Measurements from ENCODE around the gene SCAND1. TPM values are rescaled to one million over a fixed set of nuclear protein-coding genes. Genes with fewer than 3 reads are reported as not detected.

SCAND1 gene
- polyA plus RNA-seq, 3 donors: 43.6 to 227 (median 160) TPM

DNA sequence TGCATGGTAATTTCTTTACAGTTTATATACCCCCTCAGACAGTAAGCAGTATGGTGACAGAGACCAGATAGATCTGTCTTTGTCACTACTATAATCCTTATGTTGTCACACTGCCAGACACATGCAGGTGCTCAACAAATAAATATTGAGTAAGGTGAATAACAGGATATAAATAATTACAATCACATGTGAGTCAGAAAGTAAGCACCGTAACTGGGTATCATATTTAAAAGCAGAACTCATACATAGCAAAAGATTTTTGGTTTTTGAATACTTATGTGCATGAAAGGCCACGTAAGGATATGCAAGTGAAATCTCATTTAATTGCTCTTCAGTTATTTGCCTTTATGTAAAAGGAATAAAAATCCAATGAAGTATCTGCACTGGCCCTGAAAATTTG, 31.5 kb upstream of the SCAND1 start:
- H3K27me3 ChIP-seq (ENCODE audit: control insufficient read depth in 2 of 2, insufficient read depth in 2 of 2, low read length in 2 of 2): no peaks in the 10 kb centered on the region
- TF ChIP-seq, protein P1, sequence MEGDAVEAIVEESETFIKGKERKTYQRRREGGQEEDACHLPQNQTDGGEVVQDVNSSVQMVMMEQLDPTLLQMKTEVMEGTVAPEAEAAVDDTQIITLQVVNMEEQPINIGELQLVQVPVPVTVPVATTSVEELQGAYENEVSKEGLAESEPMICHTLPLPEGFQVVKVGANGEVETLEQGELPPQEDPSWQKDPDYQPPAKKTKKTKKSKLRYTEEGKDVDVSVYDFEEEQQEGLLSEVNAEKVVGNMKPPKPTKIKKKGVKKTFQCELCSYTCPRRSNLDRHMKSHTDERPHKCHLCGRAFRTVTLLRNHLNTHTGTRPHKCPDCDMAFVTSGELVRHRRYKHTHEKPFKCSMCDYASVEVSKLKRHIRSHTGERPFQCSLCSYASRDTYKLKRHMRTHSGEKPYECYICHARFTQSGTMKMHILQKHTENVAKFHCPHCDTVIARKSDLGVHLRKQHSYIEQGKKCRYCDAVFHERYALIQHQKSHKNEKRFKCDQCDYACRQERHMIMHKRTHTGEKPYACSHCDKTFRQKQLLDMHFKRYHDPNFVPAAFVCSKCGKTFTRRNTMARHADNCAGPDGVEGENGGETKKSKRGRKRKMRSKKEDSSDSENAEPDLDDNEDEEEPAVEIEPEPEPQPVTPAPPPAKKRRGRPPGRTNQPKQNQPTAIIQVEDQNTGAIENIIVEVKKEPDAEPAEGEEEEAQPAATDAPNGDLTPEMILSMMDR (IDR thresholded peaks at IDR 0.05): no peak
- H3K4me3 ChIP-seq (replicated peaks in 1 of 3; ENCODE audit: low read depth in 2 of 3, low read length in 3 of 3): no peak overlapping the region
- H3K27ac ChIP-seq (ENCODE audit: low read depth in 1 of 2, low read length in 2 of 2): no peak overlapping the region
- peaks cover 0 to 3% (median 0%) of the 10 kb centered on the region in 7 donors for H3K9me3 Mint-ChIP-seq
- no peak overlapping the region for H2AFZ ChIP-seq (ENCODE audit: insufficient read depth, low read depth, low read length, poor library complexity, severe bottlenecking)
- no peak overlapping the region for H3K27ac Mint-ChIP-seq
- no peaks in the 10 kb centered on the region for H3K36me3 ChIP-seq (replicated peaks in 1 of 2; ENCODE audit: control insufficient read depth in 1 of 2, insufficient read depth in 2 of 2, low read length in 2 of 2)
- peaks cover 18% of the 10 kb centered on the region for H3K4me1 Mint-ChIP-seq
- H3K36me3 Mint-ChIP-seq: no peaks in the 10 kb centered on the region
- WGBS (ENCODE audit: insufficient coverage): 86% methylated on average over 1 of the region's 2 CpGs
- H3K4me2 ChIP-seq (replicated peaks; ENCODE audit: extremely low read depth, low read length, poor library complexity, severe bottlenecking): no peak overlapping the region
- no peak for DNase-seq
- no peaks in the 10 kb centered on the region for H3K79me2 ChIP-seq (ENCODE audit: insufficient read depth, low read length)
- peaks cover 7 to 13% (median 10%) of the 10 kb centered on the region in 3 donors for H3K27me3 Mint-ChIP-seq (ENCODE audit: low read depth in 3 of 3)
- no peak overlapping the region for H3K9ac ChIP-seq (ENCODE audit: insufficient read depth, low read length, poor library complexity, severe bottlenecking)
- H3K4me3 Mint-ChIP-seq: no peak overlapping the region
- H3K9me3 ChIP-seq (replicated peaks in 1 of 2; ENCODE audit: control insufficient read depth in 1 of 2, insufficient read depth in 1 of 2, low read length in 2 of 2): no peaks in the 10 kb centered on the region
- no peaks in the 10 kb centered on the region for H4K20me1 ChIP-seq (ENCODE audit: insufficient read depth, low read length)
- intact Hi-C loops (cut with micrococcal nuclease): no loop called here
- H3K4me1 ChIP-seq (ENCODE audit: control insufficient read depth in 1 of 2, insufficient read depth in 2 of 2, low read length in 2 of 2): peaks cover 8 to 17% of the 10 kb centered on the region in 2 donors

DNA sequence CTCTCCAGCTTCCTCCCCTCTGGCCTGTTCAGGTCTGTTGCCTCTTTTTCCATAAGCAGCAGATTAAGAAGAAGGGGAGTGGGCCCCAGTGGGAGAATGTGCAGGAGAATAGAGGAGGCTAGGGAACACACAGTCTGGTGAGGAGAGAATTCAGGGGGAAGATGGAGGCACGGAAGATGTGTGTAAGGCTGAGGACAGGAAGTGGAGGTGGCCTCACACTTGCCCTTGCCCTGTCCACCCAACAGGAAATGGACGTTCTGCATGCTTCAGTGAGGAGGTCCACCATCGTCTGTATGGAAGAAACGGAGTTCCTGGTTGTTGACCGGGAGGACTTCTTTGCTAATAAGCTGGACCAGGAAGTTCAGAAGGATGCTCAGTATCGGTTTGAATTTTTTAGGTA, 30.1 kb upstream of the SCAND1 start:
- no peak for DNase-seq
- Histone ChIP-seq H3K36me3 (replicated peaks in 1 of 2; ENCODE audit: control insufficient read depth in 1 of 2, insufficient read depth in 2 of 2, low read length in 2 of 2) (no peaks in the 10 kb centered on the region), H3K27ac (ENCODE audit: low read depth in 1 of 2, low read length in 2 of 2) (peak overlapping the region in 1 of 2 donors; percentile 23), H4K20me1 (ENCODE audit: insufficient read depth, low read length) (no peaks in the 10 kb centered on the region), H2AFZ (ENCODE audit: insufficient read depth, low read depth, low read length, poor library complexity, severe bottlenecking) (peak overlapping the region; percentile 70), H3K27me3 (ENCODE audit: control insufficient read depth in 2 of 2, insufficient read depth in 2 of 2, low read length in 2 of 2) (no peaks in the 10 kb centered on the region), H3K4me3 (replicated peaks in 1 of 3; ENCODE audit: low read depth in 2 of 3, low read length in 3 of 3) (no peak overlapping the region), H3K4me2 (replicated peaks; ENCODE audit: extremely low read depth, low read length, poor library complexity, severe bottlenecking) (no peak overlapping the region), H3K4me1 (ENCODE audit: control insufficient read depth in 1 of 2, insufficient read depth in 2 of 2, low read length in 2 of 2) (peaks cover 13 to 22% of the 10 kb centered on the region in 2 donors), H3K9ac (ENCODE audit: insufficient read depth, low read length, poor library complexity, severe bottlenecking) (no peak overlapping the region), H3K79me2 (ENCODE audit: insufficient read depth, low read length) (no peaks in the 10 kb centered on the region), H3K9me3 (replicated peaks in 1 of 2; ENCODE audit: control insufficient read depth in 1 of 2, insufficient read depth in 1 of 2, low read length in 2 of 2) (no peaks in the 10 kb centered on the region)
- Mint-ChIP-seq H3K9me3 (peaks cover 0 to 3% (median 0%) of the 10 kb centered on the region in 7 donors), H3K27me3 (ENCODE audit: low read depth in 3 of 3) (peaks cover 8 to 11% (median 9%) of the 10 kb centered on the region in 3 donors), H3K4me3 (peak overlapping the region in 1 of 2 donors; percentile 26), H3K4me1 (peaks cover 22% of the 10 kb centered on the region), H3K36me3 (no peaks in the 10 kb centered on the region), H3K27ac (peak overlapping the region in 2 of 7 donors; percentile 57 to 66)
- 33% methylated on average over 2 of the region's 6 CpGs for WGBS (ENCODE audit: insufficient coverage)
- intact Hi-C loops (cut with micrococcal nuclease): no loop called here
- TF ChIP-seq, protein P1 (IDR thresholded peaks at IDR 0.05): no peak
